HL-60 (cell line): ENCODE measurements around the gene GTF3C5.

Experiments
- DNase-seq, 2 experiments: peaks; one replicate each; pipeline ENCODE4 v3.0.0-alpha.2; 2010 to 2020; ENCODE audit warnings: low read depth in 1 of 2, low spot score in 1 of 2
- H3K27ac ChIP-seq: fragments of 250-450 bp; sonication (Bioruptor Pico); replicated peaks from 2 replicates; pipeline ENCODE4 v1.5.1; 2020; ENCODE audit warnings: mild to moderate bottlenecking, moderate library complexity
- H3K27me3 ChIP-seq: fragments of 250-450 bp; sonication (Bioruptor Pico); 2 replicates; pipeline ENCODE4 v1.5.1; 2021; ENCODE audit warnings: mild to moderate bottlenecking, moderate library complexity; ENCODE audit not compliant: insufficient read depth, poor library complexity, severe bottlenecking
- H3K4me3 ChIP-seq: replicated peaks from 2 replicates; pipeline ENCODE4 v1.5.1; 2011; ENCODE audit warnings: mild to moderate bottlenecking, control low read depth, low read length; ENCODE audit not compliant: insufficient read depth
- CTCF ChIP-seq: IDR thresholded peaks from one replicate; pipeline ENCODE4 v1.5.1; 2011; ENCODE audit warnings: low read length, control low read depth, inconsistent platforms; ENCODE audit not compliant: insufficient read depth
- GABPA ChIP-seq: IDR thresholded peaks from 2 replicates; pipeline ENCODE4 v1.6.1; 2012; ENCODE audit warnings: low read depth
- POLR2AphosphoS5 ChIP-seq: IDR thresholded peaks from 2 replicates; pipeline ENCODE4 v1.6.1; 2012; ENCODE audit warnings: low read depth
- REST ChIP-seq: IDR thresholded peaks from 2 replicates; pipeline ENCODE4 v1.6.1; 2012; ENCODE audit warnings: low read depth; ENCODE audit not compliant: insufficient replicate concordance
- SPI1 ChIP-seq: IDR thresholded peaks from 2 replicates; pipeline ENCODE4 v1.6.1; 2012; ENCODE audit warnings: low read depth, mild to moderate bottlenecking, borderline replicate concordance

Gene GTF3C5

GRCh38 chr9:133049043-133049442 lies 18.2 kb downstream of the GTF3C5 start:
- TF ChIP-seq CTCF (no peak), REST (no peak), SPI1 (no peak)
- Histone ChIP-seq H3K4me3 (no peak overlapping the region), H3K27me3 (no peaks in the 10 kb centered on the region), H3K27ac (no peak overlapping the region)
- DNase-seq: no peak

GRCh38 chr9:133050142-133050541 lies 19.3 kb downstream of the GTF3C5 start:
- H3K27me3 ChIP-seq: no peaks in the 10 kb centered on the region
- TF ChIP-seq GABPA (no peak), REST (no peak), CTCF (no peak), SPI1 (no peak)
- no peak overlapping the region for H3K27ac ChIP-seq
- DNase-seq: no peak
- no peak overlapping the region for H3K4me3 ChIP-seq

- Histone ChIP-seq H3K27ac (no peak overlapping the region), H3K27me3 (no peaks in the 10 kb centered on the region), H3K4me3 (no peak overlapping the region)
- no peak for DNase-seq
- TF ChIP-seq CTCF: no peak
- TF ChIP-seq SPI1: no peak
- no peak for TF ChIP-seq POLR2AphosphoS5
- TF ChIP-seq GABPA: no peak
- TF ChIP-seq REST: no peak
Measured at GRCh38 chr9:133050781-133051180, 20.0 kb downstream of the GTF3C5 start.
